D721Med (cell line): Measurements from ENCODE around the gene PANX2.

ENCODE experiments used
- DNase-seq: peaks from one replicate; pipeline ENCODE4 v3.0.0; 2011; ENCODE audit warnings: low spot score; ENCODE audit not compliant: insufficient read length
- FAIRE-seq: peaks from 2 replicates; lab custom pipeline; 2011; peaks lifted over from hg19 to GRCh38; lab: Jason Lieb, UNC
- CTCF ChIP-seq: IDR thresholded peaks from 2 replicates; pipeline ENCODE4 v1.5.1; 2012; ENCODE audit warnings: mild to moderate bottlenecking, control low read depth; ENCODE audit not compliant: insufficient read depth; ENCODE audit errors: missing control alignments

Gene PANX2

GRCh38 chr22:50227579-50228215 is 57.2 kb downstream of the PANX2 start:
- FAIRE-seq: no peak
- no peak for DNase-seq
- TF ChIP-seq CTCF: no peak

- FAIRE-seq (no peak), DNase-seq (no peak)
- no peak for TF ChIP-seq CTCF
Measured at GRCh38 chr22:50228366-50228765, 57.8 kb downstream of the PANX2 start.

GRCh38 chr22:50229370-50229769 is 58.8 kb downstream of the PANX2 start:
- DNase-seq: no peak
- no peak for FAIRE-seq

More at GRCh38 chr22:50229370-50229769, 58.8 kb downstream of the PANX2 start:
- TF ChIP-seq CTCF: no peak
